Stimulated activated CD4-positive, alpha-beta T cell treated with anti-CD3 and anti-CD28 coated beads, Interleukin-15, amount 100 ng/mL, for 24 hours (primary cell): ENCODE results near the gene ANAPC4.

Experiments
- DNase-seq: peaks from one replicate; pipeline ENCODE4 v3.0.0-alpha.2; 2020

The ANAPC4 gene

DNA sequence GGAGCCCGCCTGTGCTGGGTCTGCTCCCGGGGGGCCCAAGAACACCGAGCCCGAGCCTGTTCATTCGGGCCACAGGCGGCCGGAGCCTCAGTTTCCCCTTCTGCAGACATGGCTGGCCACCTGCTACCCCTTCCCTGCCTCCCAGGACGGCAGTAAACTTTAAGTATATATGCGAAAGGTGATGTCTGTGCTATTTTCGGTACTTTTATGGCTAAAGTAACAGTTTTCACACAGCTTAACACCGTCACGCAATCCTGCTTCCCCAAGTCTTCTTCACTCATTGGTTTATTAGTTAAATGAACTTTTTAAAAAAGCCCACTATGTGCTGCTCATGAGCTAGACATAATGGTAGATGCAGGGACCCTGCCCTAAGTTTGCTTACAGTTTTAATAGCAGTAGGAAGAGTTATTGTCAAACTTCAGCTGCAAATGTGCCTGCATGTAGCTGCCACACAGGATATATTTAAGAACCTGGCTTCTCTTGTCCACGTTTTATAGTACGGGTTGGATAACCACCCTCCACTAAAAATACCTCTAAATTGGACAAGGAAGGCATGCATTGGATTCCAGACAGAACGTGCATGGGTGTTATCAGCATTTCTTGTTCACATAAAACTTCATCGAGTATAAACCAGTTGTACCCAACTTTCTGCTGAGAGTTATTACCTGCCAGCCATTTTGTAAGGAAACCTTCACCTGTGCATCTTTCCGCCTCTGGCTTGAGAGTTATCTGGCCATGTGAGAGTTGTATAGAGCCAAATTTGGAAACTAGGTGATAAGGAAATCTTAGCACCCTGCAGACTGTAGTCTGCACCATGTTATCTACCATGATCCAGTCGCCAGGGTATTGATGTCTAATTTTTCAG is 741 bp downstream of the ANAPC4 start:
- DNase-seq, result no peak

DNA sequence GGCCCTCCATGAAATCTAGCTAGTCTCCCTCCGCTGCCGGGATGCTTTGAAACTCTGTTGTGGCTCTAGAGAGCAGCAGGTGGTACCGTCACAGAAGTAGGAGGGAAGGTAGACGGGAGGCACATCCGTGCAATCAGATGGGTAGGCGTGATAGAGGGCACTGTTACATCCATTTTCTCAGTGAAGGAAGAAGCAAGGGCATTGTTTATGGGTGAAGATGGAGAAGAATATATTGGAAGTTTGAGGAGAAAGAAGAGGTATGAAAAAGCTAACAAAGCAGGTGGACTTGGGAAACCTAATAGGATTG is 1.3 kb downstream of the ANAPC4 start:
- no peak for DNase-seq

DNA sequence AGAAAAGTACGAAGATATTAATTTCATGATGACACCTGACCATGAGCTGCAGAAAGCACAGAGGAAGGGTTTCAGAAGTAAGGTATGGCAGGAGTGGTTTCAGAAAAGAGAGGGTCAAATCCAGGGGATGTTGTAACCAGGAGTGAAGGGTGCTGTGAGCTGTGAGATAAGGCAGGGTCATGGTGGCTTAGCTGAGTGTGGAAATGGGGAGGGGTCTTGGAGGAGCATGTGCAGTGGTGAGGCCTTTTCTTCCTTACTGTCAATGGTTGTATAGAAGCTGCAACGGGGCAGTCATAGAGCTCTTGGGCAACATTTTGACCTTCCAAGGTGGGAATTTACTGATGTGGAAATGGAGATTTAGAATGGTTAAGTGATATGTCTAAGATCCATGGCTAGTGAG is 2.5 kb downstream of the ANAPC4 start:
- no peak for DNase-seq

DNA sequence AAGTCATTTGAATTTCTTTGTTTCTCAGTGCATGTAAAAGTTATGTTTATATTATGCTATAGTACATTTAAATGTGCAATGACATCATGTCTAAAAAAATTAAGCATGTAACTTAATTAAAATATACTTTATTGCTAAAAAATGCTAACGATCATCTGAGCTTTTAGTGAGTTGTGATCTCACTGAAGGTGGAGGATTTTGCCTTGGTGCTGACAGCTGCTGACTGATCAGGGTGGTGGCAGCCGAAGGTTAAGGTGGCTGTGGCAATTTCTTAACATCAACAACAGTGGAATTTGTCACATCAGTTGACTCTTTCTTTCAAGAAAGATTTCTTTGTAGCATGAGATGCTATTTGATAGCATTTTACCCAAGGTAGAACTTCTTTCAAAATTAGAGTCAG is 6.6 kb downstream of the ANAPC4 start:
- no peak for DNase-seq

DNA sequence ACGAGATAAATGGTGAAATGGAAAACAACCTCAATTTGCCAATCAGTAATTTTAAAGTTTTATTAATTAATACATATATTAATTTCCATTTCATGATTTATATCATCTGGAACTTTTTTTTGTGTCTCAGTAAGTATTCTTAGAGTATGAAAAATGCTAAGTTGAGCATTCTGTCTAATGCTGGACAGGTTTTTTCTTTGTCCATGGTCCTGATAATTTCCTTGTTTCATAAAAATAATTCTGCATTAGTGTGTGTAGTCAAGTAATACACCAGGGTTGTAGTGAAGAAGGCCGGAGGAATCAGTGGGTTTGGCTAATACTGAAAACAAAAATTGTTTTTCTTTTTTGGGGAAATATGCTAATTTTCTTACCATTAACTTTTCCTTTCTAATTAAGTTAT is 9.9 kb downstream of the ANAPC4 start:
- DNase-seq, result no peak

DNA sequence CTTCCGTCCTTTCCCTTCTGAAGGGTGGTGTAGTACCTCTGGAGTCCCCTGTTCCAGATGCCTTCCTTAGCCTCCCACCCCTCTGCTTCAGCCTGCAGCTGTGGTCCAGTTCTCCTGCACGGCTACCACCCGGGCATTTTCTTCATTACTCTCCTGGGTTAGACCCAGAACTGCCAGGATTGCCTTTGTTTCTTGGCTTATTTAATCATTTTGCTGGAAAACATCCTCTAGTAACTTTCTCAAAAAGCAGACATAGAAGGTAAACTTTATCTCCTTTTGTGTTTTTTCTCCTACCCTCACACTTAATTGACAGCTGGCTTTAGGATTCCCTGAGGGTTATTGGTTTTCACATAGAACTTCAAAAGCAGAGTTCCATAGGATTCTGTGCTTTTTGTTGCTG is 20.2 kb downstream of the ANAPC4 start:
- no peak for DNase-seq

DNA sequence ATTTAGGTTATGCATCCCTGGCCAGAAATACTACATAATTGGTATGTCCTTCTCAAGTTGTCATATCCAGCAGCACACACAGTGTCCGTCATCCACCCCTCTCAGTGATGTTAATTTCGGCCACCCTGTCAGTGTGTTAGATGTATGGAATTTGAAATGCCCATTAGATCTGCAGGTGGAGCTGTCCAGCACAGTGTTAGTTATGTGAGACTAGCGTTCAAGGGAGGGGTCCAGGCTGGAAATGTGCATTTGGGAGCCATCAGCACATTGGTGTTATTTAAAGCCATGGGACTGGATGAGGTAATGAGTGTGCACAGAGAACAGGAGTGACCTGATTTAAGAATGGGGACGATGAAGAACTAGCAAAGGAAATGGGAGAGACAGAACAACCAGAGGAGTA is 22.4 kb downstream of the ANAPC4 start:
- no peak for DNase-seq

DNA sequence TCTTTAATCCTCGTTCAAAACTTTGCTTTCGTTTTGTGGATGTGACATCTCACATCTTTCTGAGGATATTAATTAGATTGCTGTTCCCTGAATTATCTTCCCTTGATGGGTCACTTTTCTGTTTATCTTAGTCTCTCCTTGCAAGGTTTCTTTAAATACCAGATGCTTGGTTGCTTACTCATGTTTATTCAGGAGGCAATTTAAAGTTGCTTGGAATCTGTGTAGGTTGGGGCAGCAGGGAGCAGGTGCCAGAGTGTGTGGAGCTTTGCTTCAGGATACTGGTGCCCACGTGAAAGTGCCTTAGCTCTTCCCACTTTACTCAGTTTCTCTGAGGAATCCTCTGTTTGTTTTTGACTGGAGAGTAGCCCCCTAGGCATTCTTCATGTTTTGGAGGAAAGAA is 24.0 kb downstream of the ANAPC4 start:
- no peak for DNase-seq

DNA sequence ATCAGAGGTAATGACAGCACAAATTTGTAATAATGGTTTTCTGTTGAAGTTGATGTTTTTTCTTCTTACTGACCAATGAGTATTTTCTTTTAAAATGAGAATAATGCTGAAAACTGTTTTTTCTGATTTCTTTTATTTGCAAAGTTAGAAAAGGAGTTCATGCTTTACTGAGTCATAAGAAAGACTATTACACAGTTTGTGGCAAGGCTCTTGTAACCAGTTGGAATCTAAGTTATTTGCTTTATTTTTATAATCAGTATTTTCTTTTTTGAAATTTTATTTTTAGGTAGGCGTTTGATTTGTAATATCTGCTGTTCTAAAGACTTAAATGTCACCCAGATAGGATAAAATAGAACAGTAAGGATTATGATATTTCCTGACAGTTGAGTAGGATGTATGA is 25.5 kb downstream of the ANAPC4 start:
- no peak for DNase-seq

DNA sequence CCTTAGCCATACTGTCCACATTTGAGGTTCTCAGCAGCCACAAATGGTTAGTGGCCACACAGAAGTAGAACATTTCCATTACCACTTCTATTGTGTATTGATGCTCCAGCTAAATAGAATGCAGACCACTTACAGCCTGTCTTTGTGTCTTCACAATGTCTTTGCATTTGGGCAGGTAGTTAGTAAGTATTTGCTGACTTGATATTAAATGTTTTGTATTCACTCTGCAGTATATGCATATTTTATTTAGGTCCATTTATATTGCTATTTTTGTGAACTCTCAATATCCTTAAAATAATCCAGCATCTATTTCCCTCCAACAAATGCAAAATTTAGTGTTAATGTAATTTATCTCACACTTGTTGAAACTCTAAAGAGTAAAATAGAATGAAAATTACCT is 26.6 kb downstream of the ANAPC4 start:
- no peak for DNase-seq

DNA sequence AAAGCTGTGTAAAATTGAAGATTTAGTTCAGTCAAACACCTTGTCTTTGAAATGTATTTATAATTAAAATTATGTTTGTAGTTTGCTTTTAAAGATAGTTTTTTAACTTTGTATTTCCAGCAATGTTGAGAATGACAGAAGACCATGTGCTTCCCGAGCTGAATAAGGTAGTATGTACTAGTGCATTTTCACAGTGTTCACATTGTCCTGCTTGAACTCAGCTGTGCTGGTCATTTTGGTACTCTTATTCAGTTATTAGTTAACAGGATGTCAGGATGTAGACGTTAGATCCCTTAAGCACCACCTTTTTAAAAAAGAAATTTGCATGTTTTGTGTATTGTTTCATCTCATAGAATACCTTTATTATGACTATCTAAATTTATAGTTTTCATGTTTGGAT is 28.4 kb downstream of the ANAPC4 start:
- DNase-seq, result no peak

DNA sequence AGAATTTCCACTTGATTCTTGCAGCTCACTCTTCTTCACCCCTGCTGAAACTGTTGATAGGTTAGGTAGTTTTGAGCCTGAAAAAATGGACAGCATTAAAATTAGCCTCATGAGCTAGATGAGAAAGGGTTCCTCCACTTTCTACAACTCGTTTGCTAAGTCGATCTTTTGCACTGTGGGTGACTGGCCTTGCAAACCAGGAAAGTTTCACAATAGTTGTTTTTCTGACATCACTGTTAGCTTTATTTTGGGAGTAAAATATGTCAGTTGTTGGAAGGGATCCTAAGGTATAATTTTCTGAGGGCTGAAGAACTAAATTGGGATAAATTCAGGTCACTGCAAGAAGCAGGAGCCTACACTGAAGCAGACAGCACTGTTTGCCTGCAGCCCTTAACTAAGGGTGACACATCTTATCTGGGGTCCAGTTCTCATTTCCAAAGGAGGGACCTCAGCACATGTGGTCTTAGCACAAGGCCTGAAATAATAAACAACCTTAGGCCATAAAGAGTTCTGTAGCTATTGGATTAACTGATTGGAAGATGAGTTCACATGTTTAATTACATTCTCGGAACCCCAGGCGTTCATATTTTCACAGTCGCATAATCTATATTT is 29.1 kb downstream of the ANAPC4 start:
- no peak for DNase-seq

DNA sequence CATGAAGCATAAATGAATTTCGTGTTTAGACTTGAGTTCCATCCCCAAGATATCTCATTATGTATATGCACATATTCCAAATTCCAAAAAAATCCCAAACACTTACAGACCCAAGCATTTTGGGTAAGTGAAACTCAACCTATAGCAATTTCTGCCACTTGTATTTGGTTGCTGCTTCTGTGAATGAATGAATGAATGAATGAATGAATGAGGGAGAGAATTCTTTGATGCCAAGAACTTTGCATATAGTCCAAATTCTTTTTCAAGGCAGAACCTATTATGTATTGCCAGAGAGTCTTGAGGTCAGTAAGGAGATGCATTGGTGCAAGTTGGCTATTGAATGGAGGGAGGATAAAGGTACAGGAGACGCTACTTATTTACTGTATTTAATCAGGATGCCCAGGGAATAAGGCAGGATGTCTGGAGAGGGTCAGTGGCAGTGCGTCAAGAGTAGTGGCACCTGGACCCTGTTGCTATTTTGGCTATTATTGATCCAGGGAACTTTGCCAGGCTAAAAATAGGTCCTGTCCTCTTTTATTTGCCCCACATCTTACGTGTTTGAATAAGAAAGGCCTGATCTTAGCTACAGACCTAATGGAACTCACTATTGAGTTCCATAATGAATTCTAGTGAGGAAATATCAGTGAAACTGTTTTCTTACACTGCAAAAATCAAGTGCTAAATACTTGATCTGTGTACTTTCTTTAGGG is 33.9 kb downstream of the ANAPC4 start:
- no peak for DNase-seq

DNA sequence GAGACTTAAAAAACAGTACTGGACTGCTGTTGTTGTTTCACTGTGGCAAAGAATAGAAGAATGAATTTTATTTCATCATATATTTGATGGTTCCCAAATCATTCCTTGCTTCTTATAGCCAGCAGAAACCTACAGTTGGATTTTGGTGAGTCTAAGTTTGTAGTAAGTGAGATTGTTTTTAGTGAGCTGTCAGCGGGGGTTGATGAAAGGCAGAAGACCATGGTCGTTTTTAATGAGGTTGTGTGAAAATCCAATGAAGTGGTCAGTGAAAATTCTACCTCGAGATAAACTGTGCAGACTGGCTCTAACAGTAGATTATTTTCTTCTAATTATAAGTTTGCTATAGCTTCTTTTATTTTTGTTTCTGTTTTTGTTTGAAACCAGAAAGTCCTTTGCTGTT is 36.2 kb downstream of the ANAPC4 start:
- DNase-seq, result no peak

DNA sequence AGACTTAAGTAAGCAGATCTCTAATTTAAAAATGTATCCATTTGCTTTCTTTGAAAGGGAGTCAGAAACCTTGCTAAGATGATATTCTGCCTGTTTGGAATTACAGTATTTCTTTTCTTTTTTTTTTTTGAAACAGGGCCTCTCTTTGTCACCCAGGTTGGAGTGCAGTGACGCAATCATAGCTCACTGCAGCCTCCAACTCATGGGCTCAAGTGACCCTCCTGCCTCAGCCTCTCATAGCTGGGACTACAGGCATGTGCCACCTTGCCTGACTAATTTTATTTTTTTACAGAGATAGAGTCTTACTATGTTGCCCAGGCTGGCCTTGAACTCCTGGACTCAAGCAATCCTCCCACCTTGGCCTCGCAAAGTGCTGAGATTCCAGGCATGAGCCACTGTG is 40.0 kb downstream of the ANAPC4 start:
- no peak for DNase-seq

DNA sequence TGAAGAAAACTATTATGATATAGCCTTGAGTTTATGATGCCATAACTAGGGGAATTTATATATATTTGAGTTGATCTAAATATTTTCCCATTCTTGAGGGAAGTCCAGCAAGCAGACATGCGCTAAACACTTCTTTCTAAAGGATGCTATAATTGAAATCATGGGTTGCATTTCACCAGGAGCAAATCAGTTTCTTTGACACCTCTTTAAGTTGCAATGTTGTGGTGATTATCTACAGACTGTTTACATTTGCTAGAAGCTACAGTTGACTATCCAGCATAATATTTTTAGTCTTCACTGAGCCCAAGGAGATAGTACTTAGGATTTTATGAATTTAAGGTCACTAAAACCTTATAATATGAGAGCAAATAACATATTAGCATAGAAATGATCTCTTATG is 43.9 kb downstream of the ANAPC4 start:
- DNase-seq, result no peak

DNA sequence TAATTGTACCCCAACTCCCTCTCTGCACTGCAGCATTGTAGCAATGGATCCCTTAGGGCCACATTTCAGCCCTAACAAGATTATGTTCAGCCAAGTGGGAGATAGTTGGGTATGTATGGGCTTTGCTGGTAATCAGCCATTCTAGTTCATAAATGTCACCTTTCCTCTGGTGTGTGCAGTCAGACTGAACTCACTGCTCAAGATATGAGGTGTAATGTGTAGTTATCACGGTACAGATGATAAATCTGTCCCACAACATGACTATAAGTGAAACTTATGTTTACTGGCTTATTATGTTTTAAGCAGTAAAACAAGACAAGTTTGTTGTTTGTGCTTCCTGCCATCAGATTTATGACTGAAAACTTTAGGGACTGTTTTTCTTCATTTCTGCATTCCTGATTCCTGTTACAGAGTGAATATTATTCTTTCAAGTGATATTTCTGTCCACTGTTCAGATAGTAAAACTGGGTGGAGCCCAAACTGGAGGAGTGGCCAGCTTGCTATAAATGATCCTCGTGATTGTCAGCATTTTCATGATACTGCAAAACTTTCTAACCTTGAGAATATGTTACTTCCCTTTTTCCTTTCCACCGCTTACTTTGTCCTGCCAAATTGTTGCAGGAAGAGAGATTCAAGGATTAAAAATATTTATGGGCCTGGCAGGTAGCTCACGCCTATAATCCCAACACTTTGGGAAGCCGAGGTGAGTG is 44.9 kb downstream of the ANAPC4 start:
- DNase-seq, result no peak

DNA sequence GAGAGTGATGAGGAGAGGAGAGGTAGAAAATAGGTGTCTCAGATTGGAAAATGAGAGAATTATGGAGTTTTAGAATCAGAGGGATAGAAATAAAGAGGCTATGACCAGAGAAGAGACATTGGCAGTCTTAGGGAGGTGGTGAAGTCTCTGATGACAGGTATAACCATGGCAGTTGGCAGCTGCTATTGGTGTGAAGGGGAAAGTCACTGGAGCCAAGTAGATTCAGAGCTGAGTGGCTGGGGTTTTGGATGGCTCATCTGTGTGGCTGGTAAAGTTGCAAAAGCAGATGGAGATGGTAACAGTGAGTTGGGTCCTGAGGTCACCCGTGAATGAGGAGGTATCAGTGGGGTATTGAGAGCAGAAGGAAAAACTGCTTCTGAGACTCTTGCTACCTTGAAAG is 46.5 kb downstream of the ANAPC4 start:
- DNase-seq, result no peak

DNA sequence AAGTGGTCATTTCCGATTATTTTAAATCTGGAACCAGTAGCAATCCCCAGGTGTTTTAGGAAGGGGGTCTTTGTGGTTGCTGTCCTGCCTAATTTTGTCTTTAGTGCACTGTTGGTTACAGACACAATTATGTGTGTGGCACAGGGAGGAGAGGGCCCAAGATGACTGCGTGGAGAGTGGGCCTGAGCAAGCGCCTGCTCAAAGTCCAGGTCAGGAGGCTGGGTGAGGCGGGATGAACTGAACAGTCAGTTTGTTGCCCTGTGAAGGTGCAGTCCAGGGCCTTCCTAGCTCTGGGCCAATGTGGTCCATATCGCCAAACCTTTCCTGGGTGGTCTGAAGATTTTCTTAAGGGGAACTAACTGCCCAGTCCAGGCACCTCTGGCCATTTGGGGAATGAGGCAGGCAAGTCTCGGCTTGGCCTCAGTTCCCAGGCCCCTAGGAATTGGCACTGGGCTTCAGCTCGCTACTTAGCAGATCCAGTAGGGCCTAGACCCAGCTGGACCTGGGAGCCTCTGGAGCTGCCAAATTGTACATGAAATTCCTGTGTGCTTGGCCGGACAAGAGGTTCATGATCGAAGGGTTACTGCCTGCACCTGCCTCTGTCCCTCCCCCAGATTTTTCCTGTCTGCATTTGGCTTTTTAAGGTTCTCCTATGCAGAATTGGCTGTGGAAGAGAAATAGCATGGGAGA is 47.6 kb downstream of the ANAPC4 start:
- DNase-seq, result no peak

DNA sequence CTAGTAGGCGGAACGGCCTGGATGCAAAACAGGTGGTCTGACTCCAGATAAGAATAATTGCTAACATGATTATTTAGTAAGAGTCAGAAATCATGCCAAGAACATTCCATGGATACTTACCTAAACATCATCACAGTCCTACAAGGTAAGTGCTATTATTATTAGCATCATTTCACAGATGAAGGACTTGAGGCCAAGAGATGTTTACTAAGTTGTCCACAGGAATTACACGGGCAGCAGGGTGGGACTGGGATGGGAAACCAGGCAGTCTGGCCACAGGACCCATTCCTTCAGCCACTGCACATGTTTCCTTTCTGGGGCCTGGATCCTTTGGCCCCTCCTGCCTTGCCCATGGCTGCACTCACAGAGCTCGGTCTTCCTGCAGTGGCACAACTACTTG is 48.3 kb downstream of the ANAPC4 start:
- no peak for DNase-seq

DNA sequence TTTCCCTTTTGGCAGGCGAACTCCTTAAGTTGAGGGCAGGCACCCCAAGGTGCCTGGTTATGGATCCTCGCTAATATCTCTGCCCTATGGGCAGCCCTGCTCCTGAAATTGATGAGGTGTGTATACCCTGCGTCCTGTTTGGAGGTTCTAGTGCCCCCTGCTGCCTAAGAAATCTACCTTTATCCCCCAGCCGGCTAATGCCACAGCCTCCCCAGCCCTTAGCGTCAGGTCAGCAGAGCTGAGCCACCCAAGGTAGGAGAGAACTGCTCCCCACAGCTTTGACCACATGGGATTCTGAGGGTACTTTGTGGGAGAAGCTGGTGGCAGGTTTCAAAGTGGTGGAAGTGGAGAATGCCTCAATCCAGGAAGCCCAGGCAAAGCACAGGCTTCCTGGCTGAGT is 50.8 kb downstream of the ANAPC4 start:
- no peak for DNase-seq

DNA sequence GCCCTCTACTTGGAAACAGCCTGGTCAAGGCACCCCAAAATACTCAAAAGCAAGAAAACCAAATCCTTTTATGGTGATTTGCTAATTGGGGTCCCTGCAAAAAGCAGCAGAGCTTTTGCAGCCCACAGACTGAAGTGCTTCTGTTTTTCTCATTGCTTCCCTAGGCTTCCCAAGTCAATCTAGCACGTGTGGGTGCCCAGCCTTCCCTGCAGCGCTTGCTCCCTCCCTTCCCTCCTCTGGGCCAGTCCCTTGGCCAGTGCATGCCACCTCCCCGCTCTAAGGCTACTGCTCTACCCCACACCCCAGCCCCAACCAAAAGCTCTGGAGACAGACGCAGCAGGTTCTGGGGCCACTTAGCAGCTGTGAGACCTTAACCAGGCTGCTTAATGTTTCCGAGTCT is 53.6 kb downstream of the ANAPC4 start:
- no peak for DNase-seq
